ENCODE measurements around the gene VSTM2B. TPM values are rescaled to one million over a fixed set of nuclear protein-coding genes. Genes with fewer than 3 reads are reported as not detected.

Gene VSTM2B
- total and polyA plus RNA-seq, 2 of the 4 experiments (the other 2 are of a cell fraction), result not detected

- no peak for ATAC-seq (ENCODE audit: low read depth)
- dilution Hi-C loops (cut with HindIII; ENCODE audit: low sequenced_read_pairs, unreplicated experiment) (no loop called here), in situ Hi-C loops (cut with MboI; ENCODE audit: low sequenced_read_pairs) (no loop called here)
Observed at GRCh38 chr19:29491995-29492577, 33.7 kb upstream of the VSTM2B start.

More at GRCh38 chr19:29491995-29492577, 33.7 kb upstream of the VSTM2B start:
- H2AK9ac ChIP-seq (replicated peaks; ENCODE audit: low read depth, low read length, poor library complexity), result no peak overlapping the region
- no peak overlapping the region for H2AFZ ChIP-seq (replicated peaks; ENCODE audit: low read length, poor library complexity)
- DNase-seq, result no peak
- no peak overlapping the region for H3K9ac ChIP-seq (ENCODE audit: low read depth, low read length)
- H3K27ac ChIP-seq (ENCODE audit: insufficient read depth, low read length), result no peak overlapping the region
- H2BK15ac ChIP-seq (ENCODE audit: low read depth, low read length), result no peak overlapping the region
- intact Hi-C loops (cut with micrococcal nuclease), result no loop called here
- no peak overlapping the region for H4K5ac ChIP-seq (ENCODE audit: low read depth, low read length)
- H3K4me1 ChIP-seq (ENCODE audit: control insufficient read depth, insufficient read depth, low read length), result no peaks in the 10 kb centered on the region
- no peak overlapping the region for H3K23ac ChIP-seq (ENCODE audit: low read depth, low read length)
- H3K4ac ChIP-seq (ENCODE audit: low read depth, low read length), result no peak overlapping the region
- peaks cover 5% of the 10 kb centered on the region; the same call in 1 of the 2 replicates for H3K9me3 ChIP-seq (ENCODE audit: control insufficient read depth, insufficient read depth, low read length)
- H2BK5ac ChIP-seq (ENCODE audit: low read depth, low read length, poor library complexity, severe bottlenecking), result no peak overlapping the region
- H2BK120ac ChIP-seq (ENCODE audit: low read depth, low read length), result no peak overlapping the region
- H3K4me3 ChIP-seq (ENCODE audit: insufficient read depth, low read depth, low read length), result no peak overlapping the region
- TF ChIP-seq NFE2L2 (IDR thresholded peaks at IDR 0.05; ENCODE audit: low read depth, low read length) (no peak), MAZ (IDR thresholded peaks at IDR 0.05; ENCODE audit: borderline replicate concordance, low read depth, low read length) (no peak), MXI1 (IDR thresholded peaks at IDR 0.05; ENCODE audit: borderline replicate concordance, low read depth, low read length) (no peak), SMC3 (IDR thresholded peaks at IDR 0.05; ENCODE audit: low read depth, low read length) (no peak), ELK1 (IDR thresholded peaks at IDR 0.05; ENCODE audit: borderline replicate concordance, low read depth, low read length) (no peak), RAD21 (IDR thresholded peaks at IDR 0.05; ENCODE audit: low read length) (no peak), CEBPB (IDR thresholded peaks at IDR 0.05; ENCODE audit: low read depth, low read length) (no peak)
- TF ChIP-seq, protein P1, sequence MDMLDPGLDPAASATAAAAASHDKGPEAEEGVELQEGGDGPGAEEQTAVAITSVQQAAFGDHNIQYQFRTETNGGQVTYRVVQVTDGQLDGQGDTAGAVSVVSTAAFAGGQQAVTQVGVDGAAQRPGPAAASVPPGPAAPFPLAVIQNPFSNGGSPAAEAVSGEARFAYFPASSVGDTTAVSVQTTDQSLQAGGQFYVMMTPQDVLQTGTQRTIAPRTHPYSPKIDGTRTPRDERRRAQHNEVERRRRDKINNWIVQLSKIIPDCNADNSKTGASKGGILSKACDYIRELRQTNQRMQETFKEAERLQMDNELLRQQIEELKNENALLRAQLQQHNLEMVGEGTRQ (IDR thresholded peaks at IDR 0.05; ENCODE audit: low read depth, low read length), result no peak
- H3K27me3 ChIP-seq (ENCODE audit: control insufficient read depth, insufficient read depth, low read length), result no peaks in the 10 kb centered on the region
- H2AK5ac ChIP-seq (ENCODE audit: low read depth, low read length), result no peak overlapping the region
- POLR2A ChIA-PET (ENCODE audit: unreplicated experiment), result no interaction called here
- H3K36me3 ChIP-seq (ENCODE audit: control insufficient read depth, insufficient read depth, low read length), result no peaks in the 10 kb centered on the region
- no peak overlapping the region for H3K18ac ChIP-seq (ENCODE audit: low read depth, low read length)
- H4K8ac ChIP-seq (ENCODE audit: low read depth in 2 of 2, low read length in 2 of 2), result no peak overlapping the region
- no peak overlapping the region for H2BK20ac ChIP-seq (ENCODE audit: low read depth, low read length)
- no peak overlapping the region for H3K4me2 ChIP-seq (ENCODE audit: low read depth, low read length)
- no peak overlapping the region for H3K56ac ChIP-seq (ENCODE audit: extremely low read depth, insufficient read depth, low read length)
- H3K14ac ChIP-seq (replicated peaks; ENCODE audit: low read depth, low read length), result no peak overlapping the region
- H3K9me1 ChIP-seq (ENCODE audit: insufficient read depth, low read length), result no peaks in the 10 kb centered on the region
- H4K20me1 ChIP-seq (ENCODE audit: insufficient read depth, low read length), result no peaks in the 10 kb centered on the region
- 0% methylated on average over 1 of the region's 7 CpGs; no CpG with 5 or more reads in 1 of the 2 experiments for WGBS, 2 experiments (ENCODE audit: extremely low coverage in 2 of 2, insufficient read length in 1 of 2)
- CTCF ChIA-PET, result no interaction called here
- H3K79me1 ChIP-seq (ENCODE audit: low read depth in 1 of 2, low read length in 2 of 2), result no peaks in the 10 kb centered on the region
- no peak overlapping the region for H4K91ac ChIP-seq (ENCODE audit: insufficient read depth, low read depth, low read length)
- no TSS peak for BruUV-seq (replicated peaks)

Measured in IMR-90 (cell line).